ES-I3 (cell line): ENCODE data around the gene SNX2.
"Not testable (repeated sequence)": the region's sequence is repeated elsewhere in the genome, so short reads cannot be mapped to it uniquely, and the experiment has no call there.

ENCODE experiments used
- H3K36me3 ChIP-seq: 2 replicates; pipeline ENCODE4 v1.6.1; 2013; ENCODE audit warnings: mild to moderate bottlenecking, low read length, control low read depth, moderate library complexity; ENCODE audit not compliant: insufficient read depth
- H3K4me1 ChIP-seq: 2 replicates; pipeline ENCODE4 v1.6.1; 2013; ENCODE audit warnings: mild to moderate bottlenecking, control low read depth, low read length; ENCODE audit not compliant: insufficient read depth
- H3K9ac ChIP-seq: 2 replicates; pipeline ENCODE4 v1.6.1; 2013; ENCODE audit warnings: low read depth, mild to moderate bottlenecking, low read length, moderate library complexity
- H3K9me3 ChIP-seq: 2 replicates; pipeline ENCODE4 v1.6.1; 2013; ENCODE audit warnings: mild to moderate bottlenecking, low read length, moderate library complexity; ENCODE audit not compliant: control insufficient read depth, insufficient read depth

Gene SNX2

DNA sequence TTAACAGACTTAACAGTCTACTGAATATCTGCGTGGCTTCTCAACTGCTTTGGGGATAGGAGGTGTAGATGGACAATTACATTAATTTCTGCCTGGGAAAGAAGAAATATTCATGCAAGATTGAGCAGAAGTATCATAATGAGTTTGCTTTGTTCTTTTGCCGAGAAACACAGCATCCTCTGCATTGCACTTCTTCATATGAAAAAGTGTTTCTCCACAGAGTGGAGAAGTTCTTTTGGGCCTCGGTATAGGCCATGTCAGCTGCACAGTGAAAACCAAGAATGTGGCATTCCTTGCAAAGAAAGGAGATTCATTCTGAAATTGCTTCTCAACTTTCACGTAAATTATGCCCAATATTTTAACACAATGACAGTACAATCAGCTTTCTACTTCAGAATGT lies 17.6 kb upstream of the SNX2 start:
- Histone ChIP-seq H3K36me3 (no peaks in the 10 kb centered on the region), H3K9ac (no peak overlapping the region), H3K4me1 (peaks cover 15% of the 10 kb centered on the region; the same call in 1 of the 2 replicates), H3K9me3 (no peaks in the 10 kb centered on the region; the same call in 1 of the 2 replicates)

DNA sequence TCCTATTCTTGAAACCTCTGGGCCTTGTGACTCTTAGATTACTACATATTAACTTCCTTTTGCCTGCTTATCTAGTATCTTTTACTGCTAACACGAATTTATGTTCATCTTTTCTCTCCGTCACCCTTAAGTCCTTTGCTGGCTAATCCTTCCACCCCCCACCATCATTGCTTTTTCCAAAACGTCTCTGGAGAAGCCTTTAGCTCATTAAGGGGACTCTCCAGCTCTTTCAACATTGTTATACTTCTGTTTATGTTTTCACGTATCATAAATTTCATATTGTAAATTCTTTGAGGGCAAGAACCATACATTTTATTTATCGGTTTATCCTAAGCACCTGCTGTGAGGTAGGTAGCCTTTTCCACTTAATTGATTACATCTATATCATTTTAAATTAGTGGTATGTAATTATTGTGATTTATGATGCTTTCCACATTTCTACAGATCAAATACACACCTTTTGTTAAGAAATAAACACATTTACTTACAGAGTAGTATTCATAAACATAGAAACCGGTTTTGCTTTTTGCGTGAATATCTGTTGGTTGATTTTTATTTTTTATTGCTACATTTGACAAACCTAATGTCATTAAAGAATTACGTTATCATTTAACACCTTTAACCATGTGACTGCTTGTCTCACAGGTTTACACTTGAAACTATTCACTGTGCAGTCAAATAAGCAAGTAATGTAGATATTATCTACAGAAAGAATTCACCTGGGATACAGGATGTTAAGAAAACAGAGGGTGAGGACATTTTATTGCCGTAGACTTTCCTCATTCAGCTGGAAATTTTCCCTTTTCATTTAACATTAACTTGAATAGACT lies 15.4 kb upstream of the SNX2 start:
- H3K9me3 ChIP-seq, result no peaks in the 10 kb centered on the region; the same call in 1 of the 2 replicates
- peaks cover 17% of the 10 kb centered on the region; the same call in 1 of the 2 replicates for H3K4me1 ChIP-seq
- H3K9ac ChIP-seq, result no peak overlapping the region
- H3K36me3 ChIP-seq, result no peaks in the 10 kb centered on the region

DNA sequence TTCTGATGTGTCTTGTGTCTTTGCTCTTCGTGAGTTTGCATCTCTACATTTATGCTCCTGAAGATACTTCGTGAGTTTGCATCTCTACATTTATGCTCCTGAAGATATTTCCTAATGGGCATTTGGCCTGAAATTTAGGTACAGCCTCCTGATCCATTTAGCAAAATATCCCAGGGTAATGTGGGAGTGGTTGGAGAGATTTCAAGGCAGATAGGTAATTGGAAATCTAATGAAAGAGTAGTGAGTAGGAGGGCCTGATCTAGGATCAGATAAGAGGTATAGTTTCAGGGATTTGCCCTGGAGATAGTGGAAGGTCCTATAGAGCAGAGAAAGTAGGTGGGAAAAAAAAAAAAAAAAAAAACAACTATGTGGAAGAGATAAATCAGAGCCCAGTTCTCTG lies 14.6 kb upstream of the SNX2 start:
- H3K9ac ChIP-seq, result no peak overlapping the region
- H3K4me1 ChIP-seq, result peaks cover 17% of the 10 kb centered on the region; the same call in 1 of the 2 replicates

GRCh38 chr5:122761115-122761514 lies 13.8 kb upstream of the SNX2 start:
- Histone ChIP-seq H3K36me3 (no peaks in the 10 kb centered on the region), H3K9me3 (no peaks in the 10 kb centered on the region; the same call in 1 of the 2 replicates), H3K4me1 (peaks cover 11% of the 10 kb centered on the region; the same call in 1 of the 2 replicates), H3K9ac (no peak overlapping the region)

More for the DNA sequence above, 14.6 kb upstream of the SNX2 start:
- H3K36me3 ChIP-seq, result no peaks in the 10 kb centered on the region
- H3K9me3 ChIP-seq, result no peaks in the 10 kb centered on the region; the same call in 1 of the 2 replicates

DNA sequence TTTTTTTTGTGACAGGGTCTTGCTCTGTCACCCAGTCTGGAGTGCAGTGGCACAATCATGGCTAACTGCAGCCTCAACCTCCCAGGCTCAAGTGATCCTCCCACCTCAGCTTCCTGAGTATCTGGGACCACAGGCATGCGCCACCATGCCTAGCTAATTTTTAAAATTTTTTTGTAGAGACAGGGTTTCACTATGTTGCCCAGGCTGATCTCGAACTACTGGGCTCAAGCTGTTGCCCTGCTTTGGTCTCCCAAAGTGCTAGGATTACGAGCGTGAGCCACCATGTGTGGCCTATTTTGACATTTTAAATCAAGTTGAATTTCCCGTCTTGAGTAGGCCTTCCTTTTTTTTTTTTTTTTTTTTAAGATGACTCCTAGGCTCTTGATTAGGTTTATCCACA lies 13.0 kb upstream of the SNX2 start:
- not testable (repeated sequence) for H3K36me3 ChIP-seq, H3K9me3 ChIP-seq, H3K4me1 ChIP-seq, H3K9ac ChIP-seq

DNA sequence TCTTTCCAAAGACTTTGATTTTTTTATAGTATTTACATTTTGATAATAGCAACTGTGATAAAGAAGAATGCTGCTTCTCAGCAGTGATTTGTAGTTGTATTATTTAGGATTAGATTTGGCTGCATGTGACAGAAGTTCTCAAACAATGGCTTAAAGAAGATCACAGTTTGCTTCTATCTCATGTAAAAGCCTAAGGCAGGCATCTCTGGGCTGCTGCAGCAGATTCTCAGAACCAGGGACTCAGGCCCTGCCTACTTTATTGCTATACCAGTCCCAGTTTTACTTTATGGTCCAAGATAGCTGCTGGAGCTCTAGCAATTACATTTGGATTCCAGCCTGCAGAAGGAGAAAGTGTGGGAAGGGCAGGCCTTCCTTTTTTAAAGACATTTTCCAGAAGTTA lies 8.8 kb upstream of the SNX2 start:
- 0 out of 2 replicates have a peak, but pooled peaks cover 3% of the 10 kb centered on the region for H3K4me1 ChIP-seq
- H3K9me3 ChIP-seq, result no peaks in the 10 kb centered on the region
- H3K9ac ChIP-seq, result no peak overlapping the region
- no peaks in the 10 kb centered on the region for H3K36me3 ChIP-seq

DNA sequence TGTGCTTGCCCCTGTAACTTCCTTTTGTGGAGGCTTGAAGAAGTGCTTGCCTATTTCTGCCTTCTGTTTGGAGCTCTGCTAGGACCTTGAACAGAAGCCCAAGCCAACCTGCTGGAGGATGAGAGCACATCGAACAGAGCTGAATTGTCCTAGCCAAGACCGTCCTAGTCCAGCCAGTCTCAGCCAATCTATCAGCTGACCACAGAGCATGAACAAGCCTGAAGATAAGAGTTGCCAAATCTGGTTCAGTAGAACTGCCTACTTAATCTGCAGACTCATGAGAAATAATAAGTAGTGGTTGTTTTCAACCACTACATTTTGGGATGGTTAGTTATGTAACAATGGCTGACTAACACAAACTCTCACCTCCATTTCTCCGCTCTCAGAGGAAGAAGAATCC lies 4.4 kb upstream of the SNX2 start:
- Histone ChIP-seq H3K9me3 (no peaks in the 10 kb centered on the region), H3K36me3 (no peaks in the 10 kb centered on the region), H3K4me1 (no peaks in the 10 kb centered on the region), H3K9ac (no peak overlapping the region)

DNA sequence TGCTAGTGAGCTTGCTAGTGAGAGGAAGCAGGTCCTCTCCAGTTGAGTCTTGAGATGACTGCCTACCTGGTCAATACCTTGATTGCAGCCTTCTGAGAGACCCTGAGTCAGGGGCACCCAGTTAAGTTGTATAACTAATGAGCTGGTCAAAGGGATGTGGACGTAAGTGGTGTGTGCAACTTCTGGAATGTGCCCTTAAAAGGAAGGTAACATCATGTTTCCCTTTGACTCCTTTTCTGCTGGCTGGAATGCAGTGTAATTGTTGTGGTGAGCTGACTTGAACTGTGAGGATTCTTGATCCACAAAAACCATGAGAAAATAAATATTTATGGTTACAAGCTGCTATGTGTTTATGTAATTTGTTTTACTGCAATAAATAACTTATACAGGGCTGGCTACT lies 2.4 kb upstream of the SNX2 start:
- Histone ChIP-seq H3K9me3 (no peaks in the 10 kb centered on the region), H3K4me1 (no peaks in the 10 kb centered on the region), H3K36me3 (no peaks in the 10 kb centered on the region), H3K9ac (no peak overlapping the region)

DNA sequence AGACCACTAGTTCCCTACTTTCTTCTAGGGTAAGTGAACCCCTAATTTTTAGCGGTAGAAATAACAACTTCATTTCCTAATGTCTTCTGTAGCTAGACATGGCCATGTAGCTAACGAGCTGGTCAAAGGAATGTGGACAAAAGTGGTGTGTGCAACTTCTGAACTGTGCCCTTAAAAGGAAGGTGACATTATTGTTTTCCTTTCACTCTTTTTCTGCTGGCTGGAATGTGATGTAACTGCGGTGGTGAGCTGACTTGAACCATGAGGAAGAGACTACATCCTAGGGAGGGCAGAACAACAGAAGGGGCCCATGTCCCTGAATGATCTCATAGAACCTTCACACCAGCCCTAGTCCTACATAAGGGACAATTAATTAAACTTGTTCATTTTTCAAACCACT lies 1.3 kb upstream of the SNX2 start:
- no peaks in the 10 kb centered on the region for H3K4me1 ChIP-seq
- no peak overlapping the region for H3K9ac ChIP-seq
- H3K9me3 ChIP-seq, result no peaks in the 10 kb centered on the region
- H3K36me3 ChIP-seq, result no peaks in the 10 kb centered on the region

DNA sequence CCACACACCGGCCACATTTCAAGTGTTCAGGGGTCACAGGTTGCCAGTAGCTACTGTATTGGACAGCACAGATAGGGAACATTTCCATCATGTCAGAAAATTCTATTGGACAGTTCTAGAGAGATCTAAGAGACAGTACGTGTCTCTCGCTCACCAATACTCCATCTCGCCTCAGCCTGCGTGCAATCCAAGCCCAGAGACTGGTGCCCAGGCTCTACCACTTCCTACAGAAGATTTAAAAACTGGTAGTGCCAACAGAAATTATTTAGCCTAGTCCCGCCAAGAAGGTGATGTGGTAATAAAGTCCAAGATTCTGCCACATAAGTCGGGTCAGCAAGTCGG lies 390 bp upstream of the SNX2 start:
- no peaks in the 10 kb centered on the region for H3K36me3 ChIP-seq
- H3K9me3 ChIP-seq, result no peaks in the 10 kb centered on the region
- no peaks in the 10 kb centered on the region for H3K4me1 ChIP-seq
- H3K9ac ChIP-seq, result peak overlapping the region; percentile 88

- Histone ChIP-seq H3K9ac (peak overlapping the region; percentile 90), H3K4me1 (no peaks in the 10 kb centered on the region), H3K9me3 (no peaks in the 10 kb centered on the region), H3K36me3 (no peaks in the 10 kb centered on the region)
These were observed 966 bp downstream of the SNX2 start for GRCh38 chr5:122775550-122776542.

- H3K36me3 ChIP-seq, result no peaks in the 10 kb centered on the region
- no peaks in the 10 kb centered on the region for H3K4me1 ChIP-seq
- no peaks in the 10 kb centered on the region for H3K9me3 ChIP-seq
- no peak overlapping the region for H3K9ac ChIP-seq
These were observed 3.3 kb downstream of the SNX2 start for GRCh38 chr5:122778157-122778556.

DNA sequence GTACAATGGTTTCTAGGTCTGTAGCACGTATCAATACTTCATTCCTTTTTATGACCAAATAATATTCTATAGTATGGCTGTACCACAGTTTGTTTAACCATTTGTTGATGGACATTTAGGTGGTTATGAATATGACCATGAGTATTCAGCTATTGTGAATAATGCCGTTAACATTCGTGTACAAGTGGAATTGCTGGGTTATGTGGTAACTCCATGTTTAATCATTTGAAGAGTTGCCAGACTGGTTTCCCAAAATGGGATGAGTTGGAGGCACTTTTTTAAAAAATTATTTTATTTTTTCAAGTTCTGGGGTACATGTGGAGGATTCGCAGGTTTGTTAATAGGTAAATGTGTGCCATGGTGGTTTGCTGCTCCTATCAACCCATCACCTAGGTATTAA lies 4.6 kb downstream of the SNX2 start:
- Histone ChIP-seq H3K4me1 (no peaks in the 10 kb centered on the region), H3K9ac (no peak overlapping the region), H3K36me3 (no peaks in the 10 kb centered on the region), H3K9me3 (no peaks in the 10 kb centered on the region)

DNA sequence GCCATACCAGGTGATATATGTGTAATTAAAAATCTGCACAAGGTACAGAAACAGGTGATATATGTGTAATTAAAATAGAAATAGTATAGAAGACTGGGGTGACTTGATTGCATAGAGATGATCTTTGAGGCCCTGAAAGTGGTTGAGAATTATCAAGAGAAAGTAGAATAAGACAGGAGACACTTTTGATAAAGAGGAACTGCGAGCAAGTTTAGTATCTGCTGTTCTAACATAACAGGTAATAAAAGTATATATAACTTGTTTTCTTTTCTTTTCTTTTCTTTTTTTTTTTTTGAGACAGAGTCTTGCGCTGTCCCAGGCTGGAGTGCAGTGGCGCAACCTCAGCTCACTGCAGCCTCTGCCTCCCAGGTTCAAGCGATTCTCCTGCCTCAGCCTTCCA lies 5.4 kb downstream of the SNX2 start:
- Histone ChIP-seq H3K9me3 (peaks cover 1% of the 10 kb centered on the region; the same call in 1 of the 2 replicates), H3K4me1 (no peaks in the 10 kb centered on the region), H3K9ac (no peak overlapping the region), H3K36me3 (no peaks in the 10 kb centered on the region)
